ENCODE data around the gene ICAM4.
A peak's percentile ranks its signal among the peaks of the same experiment; 100 is the strongest.

ICAM4 gene

DNA sequence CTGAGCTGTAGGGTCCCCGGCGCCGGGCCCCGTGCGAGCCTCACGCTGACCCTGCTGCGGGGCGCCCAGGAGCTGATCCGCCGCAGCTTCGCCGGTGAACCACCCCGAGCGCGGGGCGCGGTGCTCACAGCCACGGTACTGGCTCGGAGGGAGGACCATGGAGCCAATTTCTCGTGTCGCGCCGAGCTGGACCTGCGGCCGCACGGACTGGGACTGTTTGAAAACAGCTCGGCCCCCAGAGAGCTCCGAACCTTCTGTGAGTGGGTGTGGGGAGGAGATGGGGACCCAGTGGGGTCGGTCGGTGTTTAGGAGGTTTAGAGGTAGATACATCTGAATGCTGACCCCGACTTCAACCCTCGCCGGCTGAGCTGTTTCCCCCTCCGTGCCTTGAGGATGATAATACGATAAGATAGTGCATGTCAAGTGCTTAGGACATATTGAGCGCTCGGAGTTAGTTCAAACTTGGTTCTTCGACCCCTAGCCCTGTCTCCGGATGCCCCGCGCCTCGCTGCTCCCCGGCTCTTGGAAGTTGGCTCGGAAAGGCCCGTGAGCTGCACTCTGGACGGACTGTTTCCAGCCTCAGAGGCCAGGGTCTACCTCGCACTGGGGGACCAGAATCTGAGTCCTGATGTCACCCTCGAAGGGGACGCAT, 4.9 kb downstream of the ICAM4 start:
- no peak for DNase-seq

DNA sequence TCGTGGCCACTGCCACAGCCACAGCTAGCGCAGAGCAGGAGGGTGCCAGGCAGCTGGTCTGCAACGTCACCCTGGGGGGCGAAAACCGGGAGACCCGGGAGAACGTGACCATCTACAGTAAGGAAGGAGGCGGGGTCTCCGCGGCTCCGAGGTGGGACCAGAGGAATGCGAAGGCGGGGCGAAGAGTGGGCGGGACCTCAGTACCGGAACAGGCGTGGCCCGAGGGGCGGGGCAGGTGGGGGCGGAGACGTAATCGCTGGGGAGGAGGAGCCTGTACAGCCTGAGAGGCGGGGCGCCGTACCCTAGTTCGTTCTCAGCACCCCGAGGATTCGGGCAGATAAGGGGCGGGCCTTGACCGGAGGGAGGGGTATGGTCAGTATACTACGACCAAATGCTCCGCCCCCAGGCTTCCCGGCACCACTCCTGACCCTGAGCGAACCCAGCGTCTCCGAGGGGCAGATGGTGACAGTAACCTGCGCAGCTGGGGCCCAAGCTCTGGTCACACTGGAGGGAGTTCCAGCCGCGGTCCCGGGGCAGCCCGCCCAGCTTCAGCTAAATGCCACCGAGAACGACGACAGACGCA, 5.5 kb downstream of the ICAM4 start:
- no peak for DNase-seq

DNA sequence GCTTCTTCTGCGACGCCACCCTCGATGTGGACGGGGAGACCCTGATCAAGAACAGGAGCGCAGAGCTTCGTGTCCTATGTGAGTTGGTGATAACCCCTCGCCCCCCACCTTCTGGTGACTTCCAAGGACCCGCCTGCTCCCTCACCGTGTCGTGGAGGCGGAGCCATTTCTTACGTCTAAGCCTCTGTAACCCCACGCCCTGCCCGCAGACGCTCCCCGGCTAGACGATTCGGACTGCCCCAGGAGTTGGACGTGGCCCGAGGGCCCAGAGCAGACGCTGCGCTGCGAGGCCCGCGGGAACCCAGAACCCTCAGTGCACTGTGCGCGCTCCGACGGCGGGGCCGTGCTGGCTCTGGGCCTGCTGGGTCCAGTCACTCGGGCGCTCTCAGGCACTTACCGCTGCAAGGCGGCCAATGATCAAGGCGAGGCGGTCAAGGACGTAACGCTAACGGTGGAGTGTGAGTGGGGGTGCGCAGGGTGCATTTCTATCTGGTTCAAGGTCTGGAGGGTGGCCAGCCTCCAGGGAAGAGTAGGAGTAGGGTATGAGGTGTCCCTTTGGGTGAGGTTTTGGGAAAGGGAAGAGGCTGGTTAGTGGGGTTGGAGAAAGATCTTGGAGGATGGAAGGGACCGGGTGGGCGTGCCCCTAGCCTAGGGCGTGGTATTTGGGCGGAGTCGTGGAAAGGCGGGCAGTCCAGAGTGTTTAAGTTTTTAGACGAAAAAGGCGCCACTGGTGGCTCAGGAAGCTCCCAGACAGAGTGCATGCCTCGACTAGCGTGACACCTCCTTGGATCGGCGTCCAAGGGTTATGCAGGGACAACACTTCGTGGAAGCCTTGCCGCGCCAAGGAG, 6.3 kb downstream of the ICAM4 start:
- DNase-seq: no peak

DNA sequence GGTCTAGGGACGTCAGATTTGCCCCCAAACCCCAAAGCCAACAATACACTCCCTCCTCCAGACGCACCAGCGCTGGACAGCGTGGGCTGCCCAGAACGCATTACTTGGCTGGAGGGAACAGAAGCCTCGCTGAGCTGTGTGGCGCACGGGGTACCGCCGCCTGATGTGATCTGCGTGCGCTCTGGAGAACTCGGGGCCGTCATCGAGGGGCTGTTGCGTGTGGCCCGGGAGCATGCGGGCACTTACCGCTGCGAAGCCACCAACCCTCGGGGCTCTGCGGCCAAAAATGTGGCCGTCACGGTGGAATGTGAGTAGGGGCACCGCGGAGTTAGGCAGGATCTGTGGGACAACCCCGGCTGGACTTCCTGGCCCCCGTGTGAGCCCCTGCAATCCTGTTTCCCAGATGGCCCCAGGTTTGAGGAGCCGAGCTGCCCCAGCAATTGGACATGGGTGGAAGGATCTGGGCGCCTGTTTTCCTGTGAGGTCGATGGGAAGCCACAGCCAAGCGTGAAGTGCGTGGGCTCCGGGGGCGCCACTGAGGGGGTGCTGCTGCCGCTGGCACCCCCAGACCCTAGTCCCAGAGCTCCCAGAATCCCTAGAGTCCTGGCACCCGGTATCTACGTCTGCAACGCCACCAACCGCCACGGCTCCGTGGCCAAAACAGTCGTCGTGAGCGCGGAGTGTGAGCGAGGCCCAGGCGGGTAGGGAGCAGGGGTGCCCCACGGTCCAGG, 7.0 kb downstream of the ICAM4 start:
- DNase-seq: no peak

DNA sequence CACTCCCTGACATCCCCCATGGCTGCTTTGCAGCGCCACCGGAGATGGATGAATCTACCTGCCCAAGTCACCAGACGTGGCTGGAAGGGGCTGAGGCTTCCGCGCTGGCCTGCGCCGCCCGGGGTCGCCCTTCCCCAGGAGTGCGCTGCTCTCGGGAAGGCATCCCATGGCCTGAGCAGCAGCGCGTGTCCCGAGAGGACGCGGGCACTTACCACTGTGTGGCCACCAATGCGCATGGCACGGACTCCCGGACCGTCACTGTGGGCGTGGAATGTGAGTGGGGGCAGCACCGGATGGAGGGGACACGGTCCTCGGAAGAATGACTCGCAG, 7.6 kb downstream of the ICAM4 start:
- DNase-seq: no peak

DNA sequence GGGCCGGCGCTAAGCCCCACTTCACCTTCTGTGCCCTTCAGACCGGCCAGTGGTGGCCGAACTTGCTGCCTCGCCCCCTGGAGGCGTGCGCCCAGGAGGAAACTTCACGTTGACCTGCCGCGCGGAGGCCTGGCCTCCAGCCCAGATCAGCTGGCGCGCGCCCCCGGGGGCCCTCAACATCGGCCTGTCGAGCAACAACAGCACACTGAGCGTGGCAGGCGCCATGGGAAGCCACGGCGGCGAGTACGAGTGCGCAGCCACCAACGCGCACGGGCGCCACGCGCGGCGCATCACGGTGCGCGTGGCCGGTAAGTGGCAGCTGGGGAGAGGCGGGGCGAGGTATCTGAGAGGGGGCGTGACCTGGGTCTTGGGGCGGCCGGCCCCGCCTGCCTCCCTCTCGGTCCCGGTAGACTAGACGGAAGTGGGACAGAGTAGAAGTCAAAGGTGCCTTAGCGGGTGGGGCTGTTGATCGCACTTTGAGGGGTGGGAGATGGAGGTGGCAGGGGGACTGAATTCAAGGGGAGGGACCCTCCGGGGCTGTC, 8.6 kb downstream of the ICAM4 start:
- no peak for DNase-seq

DNA sequence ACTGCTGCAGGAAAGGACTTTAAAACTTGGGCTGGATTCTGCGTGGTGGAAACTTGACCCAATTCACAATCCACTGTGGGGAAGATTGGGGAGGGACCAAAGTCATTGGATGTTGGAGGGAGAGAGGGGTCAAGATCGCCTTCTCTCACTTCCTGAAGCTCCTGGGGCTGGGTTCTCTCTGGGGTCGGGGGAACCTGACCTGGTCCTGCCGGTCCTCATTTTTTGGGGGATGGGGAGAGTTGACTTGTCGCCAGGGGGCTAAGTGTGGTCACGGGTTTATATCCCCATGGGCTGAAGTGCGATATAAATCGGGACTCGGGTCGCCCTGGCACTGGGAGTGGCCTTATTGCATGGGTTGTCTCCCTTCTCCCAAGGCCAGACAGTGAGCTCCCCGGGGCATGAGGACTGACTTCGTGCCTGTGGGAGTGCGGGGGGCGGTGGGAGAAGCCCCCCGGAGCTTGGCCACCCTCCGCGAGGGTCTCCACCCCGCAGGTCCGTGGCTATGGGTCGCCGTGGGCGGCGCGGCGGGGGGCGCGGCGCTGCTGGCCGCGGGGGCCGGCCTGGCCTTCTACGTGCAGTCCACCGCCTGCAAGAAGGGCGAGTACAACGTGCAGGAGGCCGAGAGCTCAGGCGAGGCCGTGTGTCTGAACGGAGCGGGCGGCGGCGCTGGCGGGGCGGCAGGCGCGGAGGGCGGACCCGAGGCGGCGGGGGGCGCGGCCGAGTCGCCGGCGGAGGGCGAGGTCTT, 9.3 kb downstream of the ICAM4 start:
- no peak for DNase-seq

DNA sequence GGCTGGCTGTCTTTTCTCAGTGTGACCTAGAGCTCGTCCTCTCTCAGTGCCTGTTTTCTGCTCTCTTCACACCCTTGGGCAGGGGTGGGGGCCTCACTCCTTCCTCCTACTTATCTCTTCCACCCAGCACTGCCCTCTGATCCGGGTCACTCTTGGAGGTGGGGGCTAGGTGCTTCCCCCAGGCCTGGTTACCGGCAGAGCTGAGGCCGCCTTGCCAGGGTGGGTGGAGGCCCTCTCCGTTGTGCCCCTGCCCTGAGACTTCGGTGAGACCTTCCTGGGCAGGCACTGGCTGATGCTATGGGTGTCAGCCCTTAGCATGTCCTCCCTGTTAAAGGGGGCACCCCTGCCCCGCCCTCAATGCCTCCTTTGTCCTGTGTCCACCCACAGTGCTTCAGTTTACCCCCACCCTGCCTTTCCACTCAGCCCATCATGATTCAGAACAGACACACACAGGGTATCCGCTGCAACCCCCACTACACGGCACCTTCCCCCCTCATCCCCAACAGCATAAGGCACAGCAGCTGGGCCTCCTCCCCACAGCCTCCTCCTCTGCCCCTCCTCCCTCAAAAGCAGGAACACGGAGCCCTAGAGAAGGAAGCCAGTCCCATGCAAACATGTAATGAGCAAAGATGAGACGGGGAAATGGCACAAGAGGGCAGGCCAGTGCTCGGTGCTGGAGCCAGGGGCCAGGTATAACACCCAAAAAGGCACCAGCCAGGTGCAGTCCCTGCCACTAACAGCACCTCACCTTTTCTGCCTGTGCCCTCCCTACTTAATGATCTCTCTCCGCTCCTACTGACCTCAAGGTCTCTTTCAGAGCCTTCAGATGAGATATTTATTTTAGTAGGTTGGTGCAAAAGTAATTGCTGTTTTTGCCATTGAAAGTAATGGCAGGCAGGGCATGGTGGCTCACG, 13.0 kb downstream of the ICAM4 start:
- DNase-seq: no peak

DNA sequence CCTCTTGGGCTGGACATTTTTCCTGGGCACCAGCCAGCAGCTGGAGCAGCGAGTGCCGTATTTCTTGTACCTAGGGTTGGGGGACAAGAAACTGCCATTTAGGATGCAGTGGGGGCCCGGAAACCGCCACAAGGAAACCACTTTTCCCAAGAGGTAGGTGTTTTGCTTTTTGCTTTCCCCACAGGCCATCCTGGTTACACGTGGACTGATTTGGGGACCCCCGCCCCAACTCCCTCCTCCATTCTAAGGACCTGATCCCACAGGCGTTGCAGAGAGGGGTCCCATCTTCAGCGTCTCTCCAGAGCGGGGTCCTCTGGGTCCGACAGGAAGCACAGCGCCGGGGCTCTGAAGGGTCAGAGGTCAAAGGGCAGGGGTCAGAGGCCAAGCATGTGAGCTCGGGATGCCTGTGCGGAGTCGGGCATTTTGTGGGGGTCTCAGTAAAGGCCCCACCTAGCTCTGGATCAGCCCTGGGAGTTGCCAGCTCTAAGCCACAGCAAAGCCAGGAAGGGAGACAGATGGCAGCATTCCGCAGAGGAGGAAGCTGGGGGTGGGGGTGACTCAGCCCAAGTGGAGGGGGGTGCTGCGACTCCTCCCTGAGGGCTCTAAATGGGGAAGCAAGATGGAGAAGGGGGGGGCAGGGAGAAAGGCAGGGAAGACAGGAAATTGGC, 18.5 kb downstream of the ICAM4 start:
- DNase-seq: no peak

DNA sequence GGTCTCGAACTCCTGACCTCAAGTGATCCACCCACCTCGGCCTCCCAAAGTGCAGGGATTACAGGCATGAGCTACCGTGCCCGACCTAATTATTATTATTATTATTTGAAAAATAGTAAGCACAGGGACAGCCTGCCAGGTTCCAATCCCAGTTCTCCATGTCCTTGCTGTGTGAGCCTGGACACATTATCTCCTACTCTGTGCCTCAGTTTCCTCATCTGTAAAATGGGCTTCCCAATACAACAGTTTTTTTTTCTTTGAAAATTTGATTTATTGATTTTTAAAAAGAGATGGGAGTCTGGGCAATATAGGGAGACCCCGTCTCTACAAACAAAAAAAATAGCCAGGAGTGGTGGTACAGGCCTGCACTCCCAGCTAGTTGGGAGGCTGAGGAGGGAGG, 19.6 kb downstream of the ICAM4 start:
- DNase-seq: no peak

DNA sequence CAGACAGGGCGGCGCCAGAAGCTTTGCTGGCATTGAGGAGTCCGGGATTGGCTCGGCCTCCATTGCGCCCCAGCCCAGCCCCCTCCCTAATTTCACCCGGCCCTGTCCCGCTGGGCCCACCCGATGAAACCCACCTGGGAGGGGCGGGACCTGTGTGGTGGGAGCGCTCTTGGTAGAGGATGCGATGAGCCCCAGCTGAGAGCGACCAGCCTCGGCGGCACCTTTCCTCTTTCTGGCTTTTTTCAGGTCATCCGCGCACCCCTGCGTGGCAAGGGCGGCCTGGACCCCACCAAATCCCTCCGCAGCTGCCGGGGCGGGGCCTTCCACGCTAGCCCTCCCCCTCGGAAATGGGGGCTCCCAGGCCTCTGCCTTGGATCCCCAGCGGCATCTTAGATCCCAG, 22.7 kb downstream of the ICAM4 start, which contains the start of gene ZGLP1:
Gene ZGLP1 (minus strand): TSS at position 393 of the 400 bp plus-strand sequence.
- no peak for DNase-seq

DNA sequence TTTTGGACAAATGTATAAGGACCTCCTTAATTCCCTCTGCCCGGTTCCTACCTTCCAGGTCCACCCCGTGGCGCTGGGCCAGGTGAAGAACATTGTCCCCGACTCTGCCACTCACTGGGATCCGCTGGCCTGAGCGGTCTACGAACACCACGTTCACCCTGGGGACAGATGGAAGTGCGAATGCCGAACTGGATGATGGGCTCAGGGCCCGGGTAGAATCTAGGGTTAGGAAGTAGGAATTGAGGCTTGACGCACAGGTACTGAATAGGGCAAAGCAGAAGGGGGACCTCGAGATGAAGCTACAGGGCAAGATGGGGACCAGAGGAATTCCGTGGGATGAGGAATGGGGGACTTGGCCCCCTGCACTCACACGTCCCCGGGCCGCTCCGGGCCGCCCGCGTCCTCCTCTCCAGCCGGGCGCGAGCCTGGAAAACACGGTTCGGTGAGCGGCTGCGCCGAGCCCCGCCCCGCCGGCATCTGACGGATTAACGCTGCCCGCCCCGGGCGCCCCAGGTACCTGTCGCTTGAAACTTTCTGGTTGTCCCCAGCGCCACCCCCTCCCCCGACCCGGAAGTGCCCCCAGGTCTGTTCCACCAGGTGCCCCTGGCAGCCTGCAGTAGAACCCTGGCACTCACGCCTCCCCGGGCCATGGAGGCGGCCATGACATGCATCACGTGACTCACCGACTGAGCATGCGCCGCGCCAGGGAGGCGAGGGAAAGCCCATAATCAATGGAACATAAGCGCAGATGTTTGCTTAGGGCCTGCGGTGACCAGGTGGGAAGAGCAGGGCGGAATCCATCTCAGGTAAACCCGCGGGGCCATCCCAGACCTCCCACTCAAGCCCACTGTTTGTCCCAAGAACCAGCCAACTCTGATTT, 28.8 kb downstream of the ICAM4 start, which contains the start of gene FDX2:
Gene FDX2 (minus strand): TSS at position 681 of the 880 bp plus-strand sequence. CDS start 19 bp downstream, at position 662.
- peak; percentile 85 for DNase-seq

DNA sequence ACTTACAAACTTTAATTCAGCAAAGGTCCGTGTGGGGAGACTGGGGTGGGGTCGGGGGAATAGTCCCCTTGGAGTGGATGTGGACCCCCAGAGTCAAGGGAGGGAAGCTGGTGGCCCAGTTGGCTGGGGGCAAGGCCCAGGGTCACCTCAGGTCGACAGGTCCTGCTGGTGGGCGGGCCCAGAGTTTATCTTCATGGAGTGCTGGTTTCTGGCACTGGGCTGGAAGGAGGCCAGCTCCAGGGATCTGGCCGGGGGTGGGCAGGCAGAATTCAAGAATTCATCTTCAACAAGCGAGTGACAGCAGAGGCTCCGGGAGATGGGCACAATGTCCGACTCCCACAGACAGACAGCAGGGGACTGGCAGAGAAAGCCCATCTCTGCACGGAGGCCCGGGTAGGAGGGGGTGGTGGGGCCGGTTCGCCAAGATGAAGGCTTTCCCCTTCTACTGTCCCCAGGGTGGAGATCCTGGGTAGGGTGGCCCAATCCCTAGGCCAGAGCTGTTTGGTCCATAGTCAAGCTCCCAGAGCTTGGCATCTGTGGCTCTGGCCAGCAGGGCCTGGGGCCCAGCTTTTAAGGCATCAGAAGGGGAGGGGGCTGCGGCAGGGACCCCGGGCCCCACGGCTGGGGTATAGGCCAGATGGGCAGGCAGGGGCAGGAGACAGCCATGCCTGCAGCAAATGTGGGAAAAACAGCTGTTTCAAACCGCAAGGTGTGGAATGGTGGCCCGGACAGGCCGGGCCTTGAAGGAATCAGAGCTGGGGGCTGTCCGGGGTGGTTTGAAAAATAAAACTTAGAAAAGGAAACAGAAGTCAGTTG, 29.7 kb downstream of the ICAM4 start:
- DNase-seq: peak; percentile 11

DNA sequence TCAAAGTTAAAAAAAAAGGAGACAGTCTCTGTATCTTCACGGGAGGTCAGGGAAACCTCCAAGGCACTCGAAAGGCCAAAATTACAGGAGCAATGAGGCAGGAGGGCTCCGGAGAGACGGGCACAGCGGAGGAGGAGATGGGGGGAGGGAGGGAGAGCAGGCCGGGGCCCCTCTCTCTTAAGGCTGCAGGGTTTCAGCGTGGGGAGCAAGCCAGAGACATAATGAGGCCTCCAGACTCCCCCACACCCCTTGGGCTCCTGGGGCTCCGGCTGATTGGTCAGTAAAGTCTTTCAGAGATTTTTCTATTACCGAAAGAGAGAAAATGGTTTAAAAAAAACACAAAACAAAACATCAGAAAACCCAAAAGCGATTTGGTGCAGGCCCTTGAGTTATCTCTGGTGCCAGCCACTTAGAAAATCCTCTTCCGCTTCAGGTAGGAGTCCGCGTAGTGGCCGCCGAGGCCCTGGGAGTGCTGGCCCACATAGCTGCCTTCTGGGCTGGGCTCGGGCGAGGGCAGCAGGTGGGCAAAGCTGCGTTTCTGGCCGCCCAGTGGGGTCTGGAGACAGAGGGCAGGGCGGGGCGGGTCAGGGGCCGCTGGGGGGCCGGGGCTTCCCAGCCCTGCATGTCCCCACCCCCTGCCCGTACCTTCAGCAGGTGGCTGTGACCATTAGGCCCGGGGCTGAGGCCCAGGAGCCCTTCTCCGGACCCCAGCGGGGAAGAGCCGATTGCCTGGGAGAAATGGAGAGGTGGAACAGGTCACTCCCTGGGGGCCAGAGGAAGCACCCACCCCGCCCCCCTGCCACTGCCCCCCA, 30.5 kb downstream of the ICAM4 start:
- DNase-seq: no peak

DNA sequence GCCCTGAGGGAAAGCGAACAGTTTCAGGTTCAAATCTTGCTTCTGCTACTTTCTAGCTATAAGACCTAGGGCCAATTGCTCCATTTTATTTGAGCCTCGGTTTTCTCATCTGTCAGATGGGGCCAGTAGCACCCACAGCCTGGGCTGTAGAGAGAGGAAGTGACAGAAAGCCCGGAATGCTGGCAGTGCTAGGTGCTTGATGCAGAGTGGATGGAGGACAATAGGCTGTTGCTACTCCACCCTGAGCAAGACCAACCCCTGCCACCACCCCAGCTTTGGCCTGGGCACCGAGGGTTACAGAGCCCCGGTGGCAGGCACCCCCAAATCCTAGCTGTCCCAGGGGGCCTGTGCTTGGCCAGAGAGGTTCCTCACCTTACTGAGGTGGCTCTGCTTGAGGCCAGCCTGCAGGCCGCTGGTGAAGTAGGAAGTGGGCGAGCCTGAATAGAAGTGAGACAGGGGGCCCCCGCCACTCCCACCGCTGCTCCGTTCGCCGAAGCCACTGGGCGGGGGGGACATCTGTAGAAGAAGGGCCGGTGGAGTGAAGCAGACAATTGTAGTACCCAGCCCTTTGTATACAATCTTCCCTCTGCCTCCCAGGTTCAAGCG, 31.2 kb downstream of the ICAM4 start:
- DNase-seq: no peak

DNA sequence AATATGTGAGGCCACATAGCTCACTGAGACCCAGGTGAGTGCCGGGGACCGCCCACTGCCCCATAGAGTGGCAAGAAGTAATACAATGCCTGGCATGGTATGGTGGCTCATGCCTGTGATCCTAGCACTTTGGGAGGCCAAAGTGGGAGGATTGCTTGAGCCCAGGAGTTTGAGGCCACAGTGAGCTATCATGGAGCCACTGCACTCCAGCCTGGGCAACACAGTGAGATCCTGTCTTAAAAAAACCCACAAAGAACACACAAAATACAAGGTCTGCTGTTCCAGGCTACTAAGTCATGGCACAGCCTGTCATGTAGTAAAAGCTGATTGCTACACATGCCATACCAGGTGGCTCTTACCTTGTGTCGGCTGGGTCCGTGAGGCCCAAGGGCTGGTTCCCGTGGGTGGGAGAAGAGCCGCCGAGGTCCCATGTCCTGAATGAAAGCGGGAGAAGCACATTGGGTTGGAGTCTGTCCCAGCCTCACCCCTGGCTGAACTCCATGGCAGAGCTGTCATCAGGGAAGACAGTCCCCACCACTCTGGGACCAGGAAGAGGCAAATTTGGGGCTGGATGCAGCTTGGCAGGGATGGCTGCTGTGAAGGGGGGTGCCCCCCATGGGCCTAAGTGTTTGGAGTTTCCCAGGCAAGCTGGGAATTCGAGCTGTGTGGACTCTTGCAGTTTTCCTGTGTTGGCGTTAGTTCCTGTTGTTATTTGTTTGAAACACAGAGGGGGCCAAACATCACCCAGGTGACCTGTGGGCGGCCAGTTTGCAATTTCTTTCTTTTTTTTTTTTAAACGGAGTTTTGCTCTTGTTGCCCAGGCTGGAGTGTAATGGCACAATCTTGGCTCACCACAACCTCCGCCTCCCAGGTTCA, 32.3 kb downstream of the ICAM4 start:
- no peak for DNase-seq
